ENCODE results near the gene NUBPL.
"Not testable (repeated sequence)": the region's sequence is repeated elsewhere in the genome, so short reads cannot be mapped to it uniquely, and the experiment has no call there.

The NUBPL gene

DNA sequence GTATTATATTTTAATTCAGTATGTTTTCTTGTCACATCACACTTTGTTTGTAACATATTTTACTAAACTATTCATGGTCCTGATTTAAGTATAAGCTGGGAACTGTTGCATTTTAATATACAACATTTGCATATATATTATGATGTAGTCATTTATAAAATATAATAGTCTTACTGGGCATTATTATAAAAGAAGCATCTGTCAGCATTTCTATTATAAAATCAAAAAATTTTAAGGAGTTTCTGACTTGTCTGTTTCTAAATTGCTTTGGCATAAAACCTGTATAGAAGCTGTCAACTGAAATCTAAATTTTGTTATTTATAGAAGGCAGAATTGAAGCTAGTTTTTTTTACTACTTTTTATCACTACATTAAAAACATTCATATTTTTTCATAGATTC is 166.6 kb downstream of the NUBPL start:
- DNase-seq (ENCODE audit: low spot score): no peak
- in situ Hi-C loops (cut with MboI; ENCODE audit: low sequenced_read_pairs, unreplicated experiment): loop anchor here (25.0 kb wide), 1 partner anchor 90 kb away; no protein-coding TSS in a partner anchor
- TF ChIP-seq, protein P1, sequence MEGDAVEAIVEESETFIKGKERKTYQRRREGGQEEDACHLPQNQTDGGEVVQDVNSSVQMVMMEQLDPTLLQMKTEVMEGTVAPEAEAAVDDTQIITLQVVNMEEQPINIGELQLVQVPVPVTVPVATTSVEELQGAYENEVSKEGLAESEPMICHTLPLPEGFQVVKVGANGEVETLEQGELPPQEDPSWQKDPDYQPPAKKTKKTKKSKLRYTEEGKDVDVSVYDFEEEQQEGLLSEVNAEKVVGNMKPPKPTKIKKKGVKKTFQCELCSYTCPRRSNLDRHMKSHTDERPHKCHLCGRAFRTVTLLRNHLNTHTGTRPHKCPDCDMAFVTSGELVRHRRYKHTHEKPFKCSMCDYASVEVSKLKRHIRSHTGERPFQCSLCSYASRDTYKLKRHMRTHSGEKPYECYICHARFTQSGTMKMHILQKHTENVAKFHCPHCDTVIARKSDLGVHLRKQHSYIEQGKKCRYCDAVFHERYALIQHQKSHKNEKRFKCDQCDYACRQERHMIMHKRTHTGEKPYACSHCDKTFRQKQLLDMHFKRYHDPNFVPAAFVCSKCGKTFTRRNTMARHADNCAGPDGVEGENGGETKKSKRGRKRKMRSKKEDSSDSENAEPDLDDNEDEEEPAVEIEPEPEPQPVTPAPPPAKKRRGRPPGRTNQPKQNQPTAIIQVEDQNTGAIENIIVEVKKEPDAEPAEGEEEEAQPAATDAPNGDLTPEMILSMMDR (IDR thresholded peaks at IDR 0.05; ENCODE audit: borderline replicate concordance, control extremely low read depth, extremely low read depth, insufficient read depth, missing control alignments): no peak

GRCh38 chr14:31740688-31741087 is 179.5 kb downstream of the NUBPL start:
- in situ Hi-C loops (cut with MboI; ENCODE audit: low sequenced_read_pairs, unreplicated experiment): loop anchor here (25.0 kb wide), 1 partner anchor 103 kb away; no protein-coding TSS in a partner anchor
- TF ChIP-seq, protein P1 (IDR thresholded peaks at IDR 0.05; ENCODE audit: borderline replicate concordance, control extremely low read depth, extremely low read depth, insufficient read depth, missing control alignments): no peak
- no peak for DNase-seq (ENCODE audit: low spot score)

DNA sequence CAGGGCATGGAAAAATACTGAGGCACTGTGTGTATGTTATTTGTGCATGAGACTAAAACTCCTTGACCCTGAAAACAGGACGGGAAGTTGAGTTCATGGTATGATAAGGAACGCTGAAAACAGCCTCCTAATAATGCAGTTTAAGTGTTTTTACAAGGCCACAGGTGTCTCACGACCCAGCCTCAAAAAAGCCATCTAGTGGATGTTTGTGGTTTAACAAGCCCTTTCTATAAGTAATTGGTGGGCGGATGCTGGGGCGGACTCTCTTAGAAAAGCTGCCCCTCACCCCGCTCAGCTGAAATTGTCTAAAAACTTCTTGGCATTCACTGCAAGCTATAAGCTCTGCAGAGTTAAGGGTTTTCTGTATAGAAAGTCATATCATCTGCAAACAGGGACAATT is 184.5 kb downstream of the NUBPL start:
- DNase-seq (ENCODE audit: low spot score): no peak
- TF ChIP-seq, protein P1 (IDR thresholded peaks at IDR 0.05; ENCODE audit: borderline replicate concordance, control extremely low read depth, extremely low read depth, insufficient read depth, missing control alignments): no peak
- in situ Hi-C loops (cut with MboI; ENCODE audit: low sequenced_read_pairs, unreplicated experiment): loop anchor here (25.0 kb wide), 1 partner anchor 108 kb away; no protein-coding TSS in a partner anchor

DNA sequence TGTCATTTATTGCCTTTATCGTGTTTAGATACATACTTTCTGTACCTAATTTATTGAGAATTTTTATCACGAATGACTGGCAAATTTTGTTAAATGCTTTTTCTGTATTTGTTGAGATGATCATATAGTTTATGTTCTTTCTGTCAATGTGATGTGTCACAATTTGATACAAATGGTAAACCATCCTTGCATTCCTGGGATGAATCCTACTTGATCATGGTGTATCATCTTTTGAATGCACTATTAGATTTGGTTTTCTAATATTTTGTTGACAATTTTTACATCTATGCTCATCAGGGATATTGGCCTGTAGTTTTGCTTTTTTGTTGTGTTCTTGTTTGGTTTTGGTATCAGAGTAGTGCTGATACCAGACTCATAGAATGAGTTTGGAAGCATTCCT is 185.1 kb downstream of the NUBPL start:
- in situ Hi-C loops (cut with MboI; ENCODE audit: low sequenced_read_pairs, unreplicated experiment): loop anchor here (25.0 kb wide), 1 partner anchor 109 kb away; no protein-coding TSS in a partner anchor

GRCh38 chr14:31749275-31749674 is 188.1 kb downstream of the NUBPL start:
- in situ Hi-C loops (cut with MboI; ENCODE audit: low sequenced_read_pairs, unreplicated experiment): loop anchor here (25.0 kb wide), 1 partner anchor 112 kb away; no protein-coding TSS in a partner anchor
- TF ChIP-seq, protein P1 (IDR thresholded peaks at IDR 0.05; ENCODE audit: borderline replicate concordance, control extremely low read depth, extremely low read depth, insufficient read depth, missing control alignments): no peak
- DNase-seq (ENCODE audit: low spot score): no peak

More for the DNA sequence above, 185.1 kb downstream of the NUBPL start:
- no peak for DNase-seq (ENCODE audit: low spot score)
- TF ChIP-seq, protein P1 (IDR thresholded peaks at IDR 0.05; ENCODE audit: borderline replicate concordance, control extremely low read depth, extremely low read depth, insufficient read depth, missing control alignments): no peak

DNA sequence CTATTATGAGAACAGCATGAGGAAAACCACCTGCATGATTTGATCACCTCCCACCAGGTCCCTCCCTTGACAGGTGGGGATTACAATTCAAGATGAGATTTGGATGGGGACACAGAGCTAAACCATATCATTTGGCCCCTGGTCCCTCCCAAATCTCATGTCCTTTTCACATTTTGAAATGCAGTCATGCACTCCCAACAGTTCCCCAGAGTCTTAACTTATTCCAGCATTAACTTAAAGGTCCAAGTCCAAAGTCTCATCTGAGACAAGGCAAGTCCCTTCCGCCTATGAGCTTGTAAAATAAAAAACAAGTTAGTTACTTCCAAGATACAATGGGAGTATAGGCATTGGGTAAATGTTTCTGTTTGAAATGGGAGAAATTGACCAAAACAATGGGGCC is 189.8 kb downstream of the NUBPL start:
- DNase-seq (ENCODE audit: low spot score); in situ Hi-C loops (cut with MboI; ENCODE audit: low sequenced_read_pairs, unreplicated experiment): not testable (repeated sequence)

- in situ Hi-C loops (cut with MboI; ENCODE audit: low sequenced_read_pairs, unreplicated experiment): no loop called here
- TF ChIP-seq, protein P1 (IDR thresholded peaks at IDR 0.05; ENCODE audit: borderline replicate concordance, control extremely low read depth, extremely low read depth, insufficient read depth, missing control alignments): no peak
- peak; percentile 6 for DNase-seq (ENCODE audit: low spot score)
These were observed 191.9 kb downstream of the NUBPL start for GRCh38 chr14:31752867-31753661.
